GM18526 (cell line): Measurements from ENCODE around the gene OAS1.

Experiments used
- POLR2A ChIP-seq: IDR thresholded peaks from 3 replicates; pipeline ENCODE4 v1.6.1; 2011; ENCODE audit not compliant: insufficient read length; ENCODE audit errors: extremely low read depth

The OAS1 gene

DNA sequence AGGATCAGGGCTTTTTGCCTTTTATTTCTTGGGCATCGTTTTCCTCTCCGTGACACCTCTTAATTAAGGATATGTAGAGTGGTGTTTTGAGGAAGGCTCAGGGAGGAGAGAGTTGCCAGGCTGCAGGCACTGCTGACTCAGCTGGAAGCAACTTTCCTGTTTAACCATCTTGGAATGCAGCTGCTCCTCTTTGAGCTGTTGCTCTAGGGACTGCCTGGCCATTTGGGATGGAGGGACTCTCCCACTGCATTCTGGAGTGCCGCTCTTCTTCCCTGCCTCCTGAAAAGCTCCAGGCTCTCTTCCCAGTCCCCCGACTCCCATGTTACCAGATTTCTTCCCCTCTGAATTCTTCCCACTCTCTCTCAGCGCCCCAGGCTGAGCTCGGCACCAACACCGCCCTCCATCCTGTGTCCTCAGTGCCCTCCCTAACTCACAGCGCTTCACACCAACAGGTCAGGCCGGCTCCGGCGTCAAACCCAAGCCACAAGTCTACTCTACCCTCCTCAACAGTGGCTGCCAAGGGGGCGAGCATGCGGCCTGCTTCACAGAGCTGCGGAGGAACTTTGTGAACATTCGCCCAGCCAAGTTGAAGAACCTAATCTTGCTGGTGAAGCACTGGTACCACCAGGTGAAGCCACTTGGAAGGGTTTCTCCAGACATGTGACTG, 37.4 kb downstream of the OAS1 start:
- TF ChIP-seq POLR2A, result no peak

DNA sequence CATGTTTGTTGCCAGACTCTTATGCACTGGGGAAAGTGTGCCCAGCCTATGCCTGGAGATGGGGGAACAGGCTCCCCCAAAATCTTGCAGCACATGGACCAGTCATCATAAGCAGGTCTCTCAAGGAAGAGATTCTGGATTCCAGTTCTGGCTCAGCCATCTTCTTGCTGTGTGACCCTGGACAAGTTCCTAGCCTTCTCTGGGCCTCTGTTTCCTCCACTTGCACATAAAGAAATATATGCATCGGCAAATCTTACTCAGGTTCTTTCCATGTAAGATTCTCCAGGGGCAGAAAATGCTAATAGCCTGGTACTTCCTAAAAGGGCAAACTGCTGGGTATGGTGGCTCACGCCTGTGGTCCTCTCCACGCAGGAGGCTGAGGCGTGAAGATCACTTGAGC, 38.8 kb downstream of the OAS1 start:
- no peak for TF ChIP-seq POLR2A

- no peak for TF ChIP-seq POLR2A
Observed at GRCh38 chr12:112946236-112947000, 39.7 kb downstream of the OAS1 start.

DNA sequence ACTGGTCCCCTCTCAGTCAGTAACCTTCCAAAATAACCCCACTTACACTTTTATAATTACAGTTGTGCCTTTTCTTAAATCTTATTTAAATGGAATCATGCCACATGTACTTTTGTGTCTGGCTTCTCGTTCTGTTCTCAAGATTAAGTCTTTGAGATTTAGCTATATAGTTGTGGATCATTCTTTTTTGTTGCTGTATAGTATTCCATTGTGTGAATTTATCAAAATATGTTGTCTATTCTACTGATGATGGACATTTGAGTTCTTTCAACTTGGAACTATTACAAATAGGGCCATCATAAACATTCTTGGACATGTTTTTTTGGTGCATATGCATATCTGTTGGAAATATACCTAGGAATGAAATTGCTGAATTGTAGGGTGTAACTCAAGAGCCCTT, 40.6 kb downstream of the OAS1 start:
- TF ChIP-seq POLR2A, result no peak

GRCh38 chr12:112947761-112948160, 41.0 kb downstream of the OAS1 start:
- no peak for TF ChIP-seq POLR2A

- no peak for TF ChIP-seq POLR2A
Observed at GRCh38 chr12:112948806-112949205, 42.0 kb downstream of the OAS1 start.

GRCh38 chr12:112950701-112951100, 43.9 kb downstream of the OAS1 start:
- TF ChIP-seq POLR2A, result no peak

- no peak for TF ChIP-seq POLR2A
Observed at GRCh38 chr12:112961074-112961473, 54.3 kb downstream of the OAS1 start.

DNA sequence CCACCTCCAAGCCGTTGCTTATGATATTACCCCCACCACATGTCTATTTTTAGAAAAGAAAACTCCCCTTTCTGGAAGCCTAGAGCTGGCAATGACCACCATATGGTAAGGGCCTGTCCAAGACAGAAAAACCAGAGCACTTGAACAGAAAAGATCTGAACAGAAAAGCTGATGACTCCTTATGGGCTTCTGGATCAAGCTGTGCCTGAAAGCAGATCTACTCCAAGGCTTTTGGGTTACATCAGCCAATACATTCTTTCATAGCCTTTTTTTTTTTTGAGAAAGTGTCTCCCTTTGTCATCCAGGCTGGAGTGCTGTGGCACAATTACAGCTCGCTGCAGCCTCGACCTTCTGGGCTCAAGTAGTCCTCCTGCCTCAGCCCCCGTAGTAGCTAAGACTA, 54.8 kb downstream of the OAS1 start:
- no peak for TF ChIP-seq POLR2A

DNA sequence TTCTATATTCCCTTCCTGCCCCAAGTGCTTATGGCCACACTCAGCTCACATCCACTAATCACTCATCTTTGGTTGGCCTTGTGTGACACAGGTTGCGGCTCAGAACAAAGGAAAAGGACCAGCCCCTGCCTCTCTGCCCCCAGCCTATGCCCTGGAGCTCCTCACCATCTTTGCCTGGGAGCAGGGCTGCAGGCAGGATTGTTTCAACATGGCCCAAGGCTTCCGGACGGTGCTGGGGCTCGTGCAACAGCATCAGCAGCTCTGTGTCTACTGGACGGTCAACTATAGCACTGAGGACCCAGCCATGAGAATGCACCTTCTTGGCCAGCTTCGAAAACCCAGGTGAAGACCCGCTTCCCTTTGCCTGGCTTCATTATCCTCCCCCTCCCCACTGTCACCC, 55.8 kb downstream of the OAS1 start:
- TF ChIP-seq POLR2A, result no peak

- no peak for TF ChIP-seq POLR2A
Observed at GRCh38 chr12:112963227-112963861, 56.6 kb downstream of the OAS1 start.

GRCh38 chr12:112964067-112964670, 57.4 kb downstream of the OAS1 start:
- TF ChIP-seq POLR2A, result no peak

GRCh38 chr12:112964915-112965314, 58.2 kb downstream of the OAS1 start:
- no peak for TF ChIP-seq POLR2A

- no peak for TF ChIP-seq POLR2A
Observed at GRCh38 chr12:112965643-112966042, 58.9 kb downstream of the OAS1 start.

DNA sequence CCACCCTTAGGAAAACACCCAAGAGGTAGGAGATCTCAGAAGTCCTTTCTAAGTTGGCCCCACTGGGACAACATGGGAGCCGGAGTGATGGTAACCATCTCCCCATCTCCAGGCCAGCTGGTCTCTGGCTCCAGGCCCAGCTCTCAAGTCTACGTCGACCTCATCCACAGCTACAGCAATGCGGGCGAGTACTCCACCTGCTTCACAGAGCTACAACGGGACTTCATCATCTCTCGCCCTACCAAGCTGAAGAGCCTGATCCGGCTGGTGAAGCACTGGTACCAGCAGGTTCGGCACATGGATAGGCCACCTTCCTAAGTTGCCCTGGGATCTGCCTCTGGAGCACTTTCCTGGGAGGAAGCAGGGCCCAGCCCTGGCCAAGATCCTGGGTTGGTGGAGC, 60.5 kb downstream of the OAS1 start:
- no peak for TF ChIP-seq POLR2A

- TF ChIP-seq POLR2A, result no peak
Observed at GRCh38 chr12:112967858-112968257, 61.1 kb downstream of the OAS1 start.
